Fibroblast of skin of left quadriceps (primary cell): ENCODE measurements around the gene LRRK2.

Source experiments
- DNase-seq, 2 experiments: peaks; one replicate each; pipeline ENCODE4 v3.0.0-alpha.2; 2013; ENCODE audit warnings: low read depth in 2 of 2

Gene LRRK2

DNA sequence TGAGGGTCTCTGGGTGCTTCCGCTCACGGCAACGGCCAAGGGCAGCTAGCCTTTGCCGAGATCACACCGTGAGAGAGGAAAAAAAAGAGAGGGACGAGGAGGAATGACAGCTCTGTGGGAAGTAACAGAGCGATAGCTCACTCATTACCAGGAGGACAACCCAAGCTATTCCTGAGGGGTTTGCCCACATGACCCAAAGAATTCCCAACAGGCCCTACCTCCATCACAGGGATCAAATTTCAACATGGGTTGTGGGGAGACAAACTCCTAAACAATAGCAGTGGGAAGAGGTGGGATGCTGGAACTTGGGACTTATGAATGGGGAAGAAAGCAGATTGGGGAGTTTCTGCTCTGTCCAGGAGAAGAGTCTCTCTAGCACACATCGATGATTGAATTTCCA lies 180.6 kb downstream of the LRRK2 start:
- DNase-seq = no peak
